GM12878 (cell line): ENCODE results near the gene NEK10. TPM values are rescaled to one million over a fixed set of nuclear protein-coding genes. Genes with fewer than 3 reads are reported as not detected.

Experiments used
- ATAC-seq: fragments of 200-7000 bp; cut with Tn5 transposase; 3 replicates; pipeline ENCODE4 v1.9.1; 2020; ENCODE audit warnings: mild to moderate bottlenecking, moderate library complexity
- BruUV-seq: library from RNA; stranded (reverse); fragments of 400-500 nt; replicated peaks from 2 replicates; lab custom pipeline; 2021; lab: Mats Ljungman, UMichigan
- CTCF ChIA-PET: fragments of 300-600 bp; sonication (Branson Sonifier 250); formaldehyde crosslinking; extraction: SDS; loops from one replicate; lab custom pipeline; 2021; ENCODE audit warnings: inconsistent platforms; lab: Yijun Ruan, JAX
- POLR2A ChIA-PET: fragments of 350-600 bp; formaldehyde crosslinking; extraction: SDS; loops from one replicate; lab custom pipeline; 2021; ENCODE audit warnings: inconsistent platforms; lab: Charles Lee
- RAD21 ChIA-PET: fragments of 300-600 bp; sonication (Branson Sonifier 250); formaldehyde crosslinking; loops from one replicate; lab custom pipeline; 2023; ENCODE audit warnings: antibody characterized with exemption; ENCODE audit not compliant: unreplicated experiment; lab: Charles Lee
- SMC1A ChIA-PET: fragments of 300-600 bp; sonication (Branson Sonifier 250); formaldehyde crosslinking; loops from one replicate; lab custom pipeline; 2023; ENCODE audit not compliant: unreplicated experiment, uncharacterized antibody; lab: Charles Lee
- DNase-seq: peaks from one replicate; pipeline ENCODE4 v3.0.0-alpha.2; 2011; ENCODE audit warnings: low read depth, low spot score
- FAIRE-seq: peaks from 3 replicates; lab custom pipeline; 2011; peaks lifted over from hg19 to GRCh38; lab: Jason Lieb, UNC
- H2AFZ ChIP-seq: 2 replicates; pipeline ENCODE4 v1.6.0; 2011; ENCODE audit warnings: low read depth, low read length, control low read depth; ENCODE audit not compliant: control insufficient read depth
- H3K27ac ChIP-seq: 2 replicates; pipeline ENCODE4 v1.5.1; 2011; ENCODE audit warnings: control low read depth; ENCODE audit not compliant: control insufficient read depth, insufficient read depth
- H3K27me3 ChIP-seq, 2 experiments: replicated peaks in 1 of 2; 2 replicates each; pipeline versions ENCODE4 v1.6.0 to v1.6.1; 2011; ENCODE audit warnings: low read length in 1 of 2; ENCODE audit not compliant: control insufficient read depth in 2 of 2, insufficient read depth in 2 of 2
- H3K36me3 ChIP-seq, 2 experiments: 2 replicates each; pipeline ENCODE4 v1.5.1; 2011; ENCODE audit warnings: low read length in 1 of 2; ENCODE audit not compliant: control insufficient read depth in 2 of 2, insufficient read depth in 2 of 2
- H3K4me1 ChIP-seq: 2 replicates; pipeline ENCODE4 v1.6.1; 2011; ENCODE audit warnings: mild to moderate bottlenecking, low read length, moderate library complexity, mixed read lengths; ENCODE audit not compliant: control insufficient read depth, insufficient read depth
- H3K4me2 ChIP-seq: 2 replicates; pipeline ENCODE4 v1.6.0; 2011; ENCODE audit warnings: control low read depth; ENCODE audit not compliant: control insufficient read depth, insufficient read depth
- H3K4me3 ChIP-seq: fragments of 200-600 bp; sonication (generic); 2 replicates; pipeline ENCODE4 v1.5.1; 2016
- H3K79me2 ChIP-seq: 2 replicates; pipeline ENCODE4 v1.6.0; 2011; ENCODE audit warnings: low read length; ENCODE audit not compliant: control insufficient read depth, insufficient read depth
- H3K9ac ChIP-seq: 2 replicates; pipeline ENCODE4 v1.8.0; 2011; ENCODE audit warnings: low read length, control low read depth, mixed read lengths; ENCODE audit not compliant: control insufficient read depth, insufficient read depth
- H3K9me3 ChIP-seq: replicated peaks from 3 replicates; pipeline ENCODE4 v1.5.1; 2011; ENCODE audit warnings: mild to moderate bottlenecking, low read length; ENCODE audit not compliant: control insufficient read depth, insufficient read depth
- H4K20me1 ChIP-seq: 2 replicates; pipeline ENCODE4 v1.6.0; 2011; ENCODE audit not compliant: control insufficient read depth, insufficient read depth
- ASH2L ChIP-seq: fragments of 300-600, 200-600 bp; sonication (generic); IDR thresholded peaks from 2 replicates; pipeline ENCODE4 v1.6.1; 2017; ENCODE audit warnings: low read depth, mild to moderate bottlenecking, borderline replicate concordance
- CHD1 ChIP-seq: IDR thresholded peaks from 2 replicates; pipeline ENCODE4 v1.6.1; 2012; ENCODE audit warnings: low read depth, low read length, improper control_type of control experiment
- CHD2 ChIP-seq: IDR thresholded peaks from 2 replicates; pipeline ENCODE4 v1.6.1; 2011; ENCODE audit warnings: low read depth, low read length, improper control_type of control experiment, borderline replicate concordance
- CREB1 ChIP-seq: IDR thresholded peaks from 2 replicates; pipeline ENCODE4 v1.6.1; 2012; ENCODE audit warnings: low read depth, mild to moderate bottlenecking, inconsistent platforms
- CREM ChIP-seq: IDR thresholded peaks from 2 replicates; pipeline ENCODE4 v1.6.1; 2014; ENCODE audit warnings: antibody characterized with exemption, low read depth
- DPF2 ChIP-seq: fragments of 450-650 bp; IDR thresholded peaks from 2 replicates; pipeline ENCODE4 v1.6.1; 2017; ENCODE audit warnings: mild to moderate bottlenecking
- EED ChIP-seq: sonication (generic); IDR thresholded peaks from 2 replicates; pipeline ENCODE4 v1.6.1; 2016; ENCODE audit warnings: antibody characterized with exemption, low read depth
- HDAC2 ChIP-seq: fragments of 200-600 bp; sonication (generic); IDR thresholded peaks from 2 replicates; pipeline ENCODE4 v1.6.1; 2017
- KDM1A ChIP-seq: fragments of 200-600 bp; sonication (generic); IDR thresholded peaks from 2 replicates; pipeline ENCODE4 v1.6.1; 2016; ENCODE audit warnings: borderline replicate concordance
- KLF5 ChIP-seq: fragments of 450-650 bp; IDR thresholded peaks from 2 replicates; pipeline ENCODE4 v1.6.1; 2014; ENCODE audit warnings: mild to moderate bottlenecking; ENCODE audit not compliant: partially characterized antibody
- NFIC ChIP-seq: IDR thresholded peaks from 2 replicates; pipeline ENCODE4 v1.6.1; 2012; ENCODE audit warnings: low read depth, mild to moderate bottlenecking, inconsistent platforms, low read length, moderate library complexity
- NFYB ChIP-seq: IDR thresholded peaks from 2 replicates; pipeline ENCODE4 v1.6.1; 2011; ENCODE audit warnings: low read depth, mild to moderate bottlenecking, low read length, improper control_type of control experiment, moderate library complexity; ENCODE audit not compliant: insufficient read depth
- NR2F1 ChIP-seq: fragments of 450-650 bp; conservative IDR thresholded peaks from 2 replicates; pipeline ENCODE4 v1.6.1; 2017; ENCODE audit warnings: mild to moderate bottlenecking
- POLR2AphosphoS2 ChIP-seq: IDR thresholded peaks from 2 replicates; pipeline ENCODE4 v1.6.1; 2011; ENCODE audit warnings: low read depth, mild to moderate bottlenecking, low read length, improper control_type of control experiment, moderate library complexity
- SREBF1 ChIP-seq: IDR thresholded peaks from 2 replicates; pipeline ENCODE4 v1.6.1; 2012; ENCODE audit warnings: mild to moderate bottlenecking, low read length
- ZZZ3 ChIP-seq: IDR thresholded peaks from 2 replicates; pipeline ENCODE4 v1.6.1; 2011; ENCODE audit warnings: low read depth; ENCODE audit not compliant: control insufficient read depth, insufficient read length
- WGBS: methylation state at CpG from one replicate; pipeline ENCODE4 v1.1.6; 2016; ENCODE audit warnings: low lambda C conversion rate; ENCODE audit not compliant: insufficient replicate concordance, insufficient coverage; ENCODE audit errors: missing lambda C conversion rate; 5-methylcytosine and 5-hydroxymethylcytosine counted together
- in situ Hi-C: fragments of 300-500 bp; cut with MboI; formaldehyde crosslinking; loops from 9 replicates; pipeline ENCODE4 v1.14.3; 2018; ENCODE audit warnings: mixed read lengths
- intact Hi-C: fragments of 100-400 bp; cut with micrococcal nuclease; formaldehyde crosslinking; loops from one replicate; pipeline ENCODE4 v1.14.2; 2022; ENCODE audit not compliant: unreplicated experiment
- polyA plus RNA-seq, 11 experiments: library from polyadenylated mRNA; depleted of rRNA in 4 of 11; unstranded in 6 of 11; stranded (reverse) in 5 of 11; fragments of >200 nt; fragmentation: Nextera tagmentation in 4 of 11; fragmentation: Illumina TruSeq in 1 of 11; extraction: Ambion mirVana in 4 of 11; extraction: Trizol in 1 of 11; gene quantifications; 1 replicate in 1 of 11; 2 replicates in 10 of 11; pipeline versions ENCODE4 v1.2.1 to v1.2.3, GENCODE V29; 2011 to 2016; ENCODE audit warnings: inconsistent platforms in 2 of 11, missing spikeins in 2 of 11, low read depth in 1 of 11
- total RNA-seq, 4 experiments: library from RNA; depleted of rRNA in 3 of 4; stranded (reverse); fragments of >200 nt in 3 of 4; fragmentation: Illumina TruSeq in 1 of 4; extraction: Trizol in 1 of 4; gene quantifications; 2 replicates each; pipeline versions ENCODE4 v1.2.1 to v1.2.3, GENCODE V29; 2013 to 2021
- TF ChIP-seq, protein P1 (sequence below): fragments of 450-650 bp; IDR thresholded peaks from 2 replicates; pipeline ENCODE4 v1.6.1; 2017; ENCODE audit warnings: antibody characterized with exemption, mild to moderate bottlenecking, moderate library complexity
- TF ChIP-seq, protein P2 (sequence below): IDR thresholded peaks from 2 replicates; pipeline ENCODE4 v1.6.1; 2012; ENCODE audit warnings: low read depth, low read length, improper control_type of control experiment

NEK10 gene
- total and polyA plus RNA-seq, 10 of the 15 experiments (the other 5 are each of a cell fraction or from before 2014, with no cell fraction given): 0.06 to 0.40 (median 0.16) TPM; not detected in 2

DNA sequence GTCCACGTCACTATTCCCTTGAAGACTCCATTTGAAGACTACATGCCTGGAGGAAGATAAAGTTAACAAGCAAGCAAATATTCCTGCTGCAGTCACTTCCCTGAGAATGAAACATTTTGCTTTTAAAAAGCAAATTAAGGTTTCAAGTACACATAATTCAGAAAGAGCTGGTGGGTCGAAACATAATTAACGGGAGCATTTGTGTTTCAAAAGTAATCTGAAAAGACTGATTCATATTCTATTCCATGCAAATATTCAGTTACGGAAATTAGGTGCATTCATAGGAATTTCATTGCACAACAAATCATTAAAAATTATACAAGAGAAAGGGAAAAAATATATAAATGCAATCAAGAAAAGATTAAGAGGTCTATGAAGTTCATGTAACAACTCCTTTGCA lies 260.9 kb downstream of the NEK10 start:
- ATAC-seq: no peak
- Histone ChIP-seq H3K36me3 (no peaks in the 10 kb centered on the region), H3K4me1 (no peaks in the 10 kb centered on the region), H4K20me1 (no peaks in the 10 kb centered on the region), H3K4me2 (no peak overlapping the region), H3K79me2 (no peaks in the 10 kb centered on the region), H2AFZ (no peak overlapping the region), H3K27me3 (no peaks in the 10 kb centered on the region), H3K9ac (no peak overlapping the region), H3K9me3 (no peaks in the 10 kb centered on the region), H3K4me3 (no peak overlapping the region), H3K27ac (no peak overlapping the region)
- ChIA-PET CTCF (no interaction called here), POLR2A (no interaction called here), SMC1A (interaction anchor here (0.7 kb wide), 1 partner anchor 44 kb away, joined by 3 read pairs; no protein-coding TSS in a partner anchor), RAD21 (no interaction called here)
- TF ChIP-seq NFIC (no peak), NFYB (no peak), SREBF1 (no peak), POLR2AphosphoS2 (no peak), EED (no peak), CREM (no peak), CHD1 (no peak), ZZZ3 (no peak), KDM1A (no peak), ASH2L (no peak), NR2F1 (no peak), HDAC2 (no peak), CHD2 (no peak), KLF5 (no peak), CREB1 (no peak), DPF2 (no peak)
- TF ChIP-seq, protein P1, sequence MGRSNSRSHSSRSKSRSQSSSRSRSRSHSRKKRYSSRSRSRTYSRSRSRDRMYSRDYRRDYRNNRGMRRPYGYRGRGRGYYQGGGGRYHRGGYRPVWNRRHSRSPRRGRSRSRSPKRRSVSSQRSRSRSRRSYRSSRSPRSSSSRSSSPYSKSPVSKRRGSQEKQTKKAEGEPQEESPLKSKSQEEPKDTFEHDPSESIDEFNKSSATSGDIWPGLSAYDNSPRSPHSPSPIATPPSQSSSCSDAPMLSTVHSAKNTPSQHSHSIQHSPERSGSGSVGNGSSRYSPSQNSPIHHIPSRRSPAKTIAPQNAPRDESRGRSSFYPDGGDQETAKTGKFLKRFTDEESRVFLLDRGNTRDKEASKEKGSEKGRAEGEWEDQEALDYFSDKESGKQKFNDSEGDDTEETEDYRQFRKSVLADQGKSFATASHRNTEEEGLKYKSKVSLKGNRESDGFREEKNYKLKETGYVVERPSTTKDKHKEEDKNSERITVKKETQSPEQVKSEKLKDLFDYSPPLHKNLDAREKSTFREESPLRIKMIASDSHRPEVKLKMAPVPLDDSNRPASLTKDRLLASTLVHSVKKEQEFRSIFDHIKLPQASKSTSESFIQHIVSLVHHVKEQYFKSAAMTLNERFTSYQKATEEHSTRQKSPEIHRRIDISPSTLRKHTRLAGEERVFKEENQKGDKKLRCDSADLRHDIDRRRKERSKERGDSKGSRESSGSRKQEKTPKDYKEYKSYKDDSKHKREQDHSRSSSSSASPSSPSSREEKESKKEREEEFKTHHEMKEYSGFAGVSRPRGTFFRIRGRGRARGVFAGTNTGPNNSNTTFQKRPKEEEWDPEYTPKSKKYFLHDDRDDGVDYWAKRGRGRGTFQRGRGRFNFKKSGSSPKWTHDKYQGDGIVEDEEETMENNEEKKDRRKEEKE: no peak
- TF ChIP-seq, protein P2, sequence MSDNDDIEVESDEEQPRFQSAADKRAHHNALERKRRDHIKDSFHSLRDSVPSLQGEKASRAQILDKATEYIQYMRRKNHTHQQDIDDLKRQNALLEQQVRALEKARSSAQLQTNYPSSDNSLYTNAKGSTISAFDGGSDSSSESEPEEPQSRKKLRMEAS: no peak
- in situ Hi-C loops (no loop called here), intact Hi-C loops (no loop called here)
- FAIRE-seq: no peak
- DNase-seq: no peak
- BruUV-seq: no TSS peak
- WGBS: 35% methylated on average over 4 of the region's 4 CpGs
